Measurements from ENCODE around the gene SIRT4. TPM values are rescaled to one million over a fixed set of nuclear protein-coding genes. Genes with fewer than 3 reads are reported as not detected.

The SIRT4 gene
- total RNA-seq, 1 experiment from 2014 or later: 2.1 TPM

GRCh38 chr12:120265473-120266179, 36.5 kb upstream of the SIRT4 start, which contains the start of gene PXN:
TSS of gene PXN (minus strand) at chr12:120265730. CDS start at chr12:120265629, 101 bp downstream.
- Mint-ChIP-seq H3K36me3 (ENCODE audit: insufficient read depth, unreplicated experiment) (peaks cover 12% of the 10 kb centered on the region), H3K9me3 (ENCODE audit: unreplicated experiment) (no peaks in the 10 kb centered on the region), H3K27me3 (ENCODE audit: insufficient read depth, unreplicated experiment) (no peaks in the 10 kb centered on the region), H3K4me1 (ENCODE audit: low read depth, unreplicated experiment) (peaks cover 14% of the 10 kb centered on the region), H3K4me3 (ENCODE audit: unreplicated experiment) (peak within 1 kb of the TSS; percentile 91), H3K27ac (ENCODE audit: unreplicated experiment) (peak within 1 kb of the TSS; percentile 86)
- no peaks in the 10 kb centered on the region for H3K9me3 ChIP-seq
- H3K27me3 ChIP-seq (replicated peaks; ENCODE audit: control insufficient read depth, insufficient read depth, low read length): no peaks in the 10 kb centered on the region
- no peaks in the 10 kb centered on the region; the same call in 1 of the 2 replicates for H3K36me3 ChIP-seq (ENCODE audit: control insufficient read depth, insufficient read depth, low read length)
- peaks cover 42% of the 10 kb centered on the region for H3K4me1 ChIP-seq
- POLR2A ChIA-PET: interaction anchor here (0.6 to 4.7 kb wide), 7 partner anchors 9 to 67 kb away, joined by 3 to 117 read pairs (median 9); partner anchors contain the start of genes RNU4-1, RNU4-2 and RPLP0
- peak; percentile 85 to 95 for DNase-seq
- intact Hi-C loops (cut with micrococcal nuclease; ENCODE audit: unreplicated experiment): loop anchor here (1.0 to 2.0 kb wide), 2 partner anchors 37 to 65 kb away; partner anchors contain the start of gene RPLP0
- TF ChIP-seq, protein P1, sequence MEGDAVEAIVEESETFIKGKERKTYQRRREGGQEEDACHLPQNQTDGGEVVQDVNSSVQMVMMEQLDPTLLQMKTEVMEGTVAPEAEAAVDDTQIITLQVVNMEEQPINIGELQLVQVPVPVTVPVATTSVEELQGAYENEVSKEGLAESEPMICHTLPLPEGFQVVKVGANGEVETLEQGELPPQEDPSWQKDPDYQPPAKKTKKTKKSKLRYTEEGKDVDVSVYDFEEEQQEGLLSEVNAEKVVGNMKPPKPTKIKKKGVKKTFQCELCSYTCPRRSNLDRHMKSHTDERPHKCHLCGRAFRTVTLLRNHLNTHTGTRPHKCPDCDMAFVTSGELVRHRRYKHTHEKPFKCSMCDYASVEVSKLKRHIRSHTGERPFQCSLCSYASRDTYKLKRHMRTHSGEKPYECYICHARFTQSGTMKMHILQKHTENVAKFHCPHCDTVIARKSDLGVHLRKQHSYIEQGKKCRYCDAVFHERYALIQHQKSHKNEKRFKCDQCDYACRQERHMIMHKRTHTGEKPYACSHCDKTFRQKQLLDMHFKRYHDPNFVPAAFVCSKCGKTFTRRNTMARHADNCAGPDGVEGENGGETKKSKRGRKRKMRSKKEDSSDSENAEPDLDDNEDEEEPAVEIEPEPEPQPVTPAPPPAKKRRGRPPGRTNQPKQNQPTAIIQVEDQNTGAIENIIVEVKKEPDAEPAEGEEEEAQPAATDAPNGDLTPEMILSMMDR (IDR thresholded peaks at IDR 0.05; ENCODE audit: insufficient read depth in 1 of 2, low read depth in 1 of 2, low read length in 1 of 2, severe bottlenecking in 1 of 2, unreplicated experiment in 1 of 2): peak; percentile 66 to 84
- BruUV-seq (replicated peaks): no TSS peak
- CTCF ChIA-PET: interaction anchor here (0.6 to 7.3 kb wide), 11 partner anchors 9 to 64 kb away, joined by 3 to 229 read pairs (median 7); partner anchors contain the start of genes RNU4-2, RPLP0 and SIRT4
- H3K4me3 ChIP-seq (ENCODE audit: low read depth, low read length): peak within 1 kb of the TSS; percentile 96

- ChIA-PET POLR2A (interaction anchor here (0.6 to 4.7 kb wide), 5 partner anchors 10 to 65 kb away, joined by 3 to 117 read pairs (median 35); partner anchors contain the start of genes RNU4-1, RNU4-2 and RPLP0), CTCF (interaction anchor here (1.4 to 7.3 kb wide), 5 partner anchors 11 to 65 kb away, joined by 7 to 229 read pairs (median 27); partner anchors contain the start of gene RPLP0)
- H3K9me3 ChIP-seq: no peaks in the 10 kb centered on the region
- Mint-ChIP-seq H3K4me3 (ENCODE audit: unreplicated experiment) (peak overlapping the region; percentile 91), H3K27ac (ENCODE audit: unreplicated experiment) (peak overlapping the region; percentile 74), H3K4me1 (ENCODE audit: low read depth, unreplicated experiment) (peaks cover 14% of the 10 kb centered on the region), H3K9me3 (ENCODE audit: unreplicated experiment) (no peaks in the 10 kb centered on the region), H3K27me3 (ENCODE audit: insufficient read depth, unreplicated experiment) (no peaks in the 10 kb centered on the region), H3K36me3 (ENCODE audit: insufficient read depth, unreplicated experiment) (peaks cover 12% of the 10 kb centered on the region)
- DNase-seq: no peak
- 0 out of 2 replicates have a peak overlapping the region, but pooled peaks have one; percentile 1 for H3K4me3 ChIP-seq (ENCODE audit: low read depth, low read length)
- no peaks in the 10 kb centered on the region for H3K27me3 ChIP-seq (replicated peaks; ENCODE audit: control insufficient read depth, insufficient read depth, low read length)
- intact Hi-C loops (cut with micrococcal nuclease; ENCODE audit: unreplicated experiment): no loop called here
- no TSS peak for BruUV-seq (replicated peaks)
- peaks cover 42% of the 10 kb centered on the region for H3K4me1 ChIP-seq
- H3K36me3 ChIP-seq (ENCODE audit: control insufficient read depth, insufficient read depth, low read length): no peaks in the 10 kb centered on the region; the same call in 1 of the 2 replicates
- TF ChIP-seq, protein P1 (IDR thresholded peaks at IDR 0.05; ENCODE audit: insufficient read depth in 1 of 2, low read depth in 1 of 2, low read length in 1 of 2, severe bottlenecking in 1 of 2, unreplicated experiment in 1 of 2): no peak
Observed at GRCh38 chr12:120266180-120266870, 35.8 kb upstream of the SIRT4 start.

DNA sequence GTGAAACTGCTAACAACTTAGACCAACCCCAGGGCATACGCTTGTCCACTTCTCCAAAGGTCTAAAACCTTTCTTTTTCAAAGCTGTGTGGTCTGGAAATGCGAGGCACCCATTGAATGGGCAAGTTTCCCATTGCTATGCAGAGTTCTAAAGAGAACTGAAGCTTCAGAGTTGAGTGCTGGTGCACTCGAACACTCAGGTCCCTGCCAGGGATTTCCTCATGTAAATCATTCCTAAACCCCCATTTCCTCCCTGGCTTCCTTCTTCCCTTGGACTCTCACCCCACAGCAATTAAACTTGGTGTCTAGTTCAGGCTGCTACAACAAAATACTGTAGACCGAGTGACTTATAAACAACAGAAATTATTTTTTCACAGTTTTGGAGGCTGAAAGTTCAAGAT, 34.4 kb upstream of the SIRT4 start:
- H3K27me3 ChIP-seq (replicated peaks; ENCODE audit: control insufficient read depth, insufficient read depth, low read length): no peaks in the 10 kb centered on the region
- intact Hi-C loops (cut with micrococcal nuclease; ENCODE audit: unreplicated experiment): no loop called here
- DNase-seq: no peak
- ChIA-PET POLR2A (interaction anchor here (4.4 kb wide), 1 partner anchor 24 kb away, joined by 43 read pairs; the partner anchor contains the start of genes RNU4-1 and RNU4-2), CTCF (interaction anchor here (7.3 kb wide), 1 partner anchor 38 kb away, joined by 229 read pairs; no protein-coding TSS in a partner anchor)
- H3K27me3 Mint-ChIP-seq (ENCODE audit: insufficient read depth, unreplicated experiment): no peaks in the 10 kb centered on the region
- H3K4me1 ChIP-seq: peaks cover 28% of the 10 kb centered on the region
- peaks cover 9% of the 10 kb centered on the region for H3K36me3 Mint-ChIP-seq (ENCODE audit: insufficient read depth, unreplicated experiment)
- H3K4me3 Mint-ChIP-seq (ENCODE audit: unreplicated experiment): no peak overlapping the region
- no peak overlapping the region for H3K4me3 ChIP-seq (ENCODE audit: low read depth, low read length)
- no peaks in the 10 kb centered on the region for H3K9me3 ChIP-seq
- H3K4me1 Mint-ChIP-seq (ENCODE audit: low read depth, unreplicated experiment): peaks cover 8% of the 10 kb centered on the region
- BruUV-seq (replicated peaks): no TSS peak
- no peaks in the 10 kb centered on the region for H3K9me3 Mint-ChIP-seq (ENCODE audit: unreplicated experiment)
- no peak overlapping the region for H3K27ac Mint-ChIP-seq (ENCODE audit: unreplicated experiment)
- H3K36me3 ChIP-seq (ENCODE audit: control insufficient read depth, insufficient read depth, low read length): no peaks in the 10 kb centered on the region; the same call in 1 of the 2 replicates
- TF ChIP-seq, protein P1 (IDR thresholded peaks at IDR 0.05; ENCODE audit: insufficient read depth in 1 of 2, low read depth in 1 of 2, low read length in 1 of 2, severe bottlenecking in 1 of 2, unreplicated experiment in 1 of 2): no peak

Measured in Caco-2 (cell line).